Measurements from ENCODE around the gene DDIAS. TPM values are rescaled to one million over a fixed set of nuclear protein-coding genes. Genes with fewer than 3 reads are reported as not detected.
"Not testable (repeated sequence)": the region's sequence is repeated elsewhere in the genome, so short reads cannot be mapped to it uniquely, and the experiment has no call there.

The DDIAS gene
- total RNA-seq, 4 donors from 2014 or later, result 0.91 to 2.4 (median 1.4) TPM

- no peak overlapping the region for H3K4me3 ChIP-seq (ENCODE audit: low read depth, poor library complexity, severe bottlenecking)
- DNase-seq (ENCODE audit: low spot score in 2 of 2), result no peak
- intact Hi-C loops (cut with DNase I; ENCODE audit: low total_unique reads), result no loop called here
- TF ChIP-seq CTCF (IDR thresholded peaks at IDR 0.05), result no peak
- no peak for TF ChIP-seq POLR2A (IDR thresholded peaks at IDR 0.05)
- WGBS, 2 donors, result 89 to 92% methylated on average over 4 of the region's 4 CpGs
Observed at GRCh38 chr11:82967381-82967780, 65.8 kb downstream of the DDIAS start.

- WGBS, 2 donors, result 82 to 84% methylated on average over 4 of the region's 4 CpGs
- H3K4me3 ChIP-seq (ENCODE audit: low read depth, poor library complexity, severe bottlenecking), result no peak overlapping the region
- intact Hi-C loops (cut with DNase I; ENCODE audit: low total_unique reads), result no loop called here
- no peak for DNase-seq (ENCODE audit: low spot score in 2 of 2)
- TF ChIP-seq CTCF (IDR thresholded peaks at IDR 0.05), result no peak
- TF ChIP-seq POLR2A (IDR thresholded peaks at IDR 0.05), result no peak
Observed at GRCh38 chr11:82969811-82970210, 68.3 kb downstream of the DDIAS start.

- intact Hi-C loops (cut with DNase I; ENCODE audit: low total_unique reads); DNase-seq (ENCODE audit: low spot score in 2 of 2); H3K4me3 ChIP-seq (ENCODE audit: low read depth, poor library complexity, severe bottlenecking): not testable (repeated sequence)
- 92 to 94% methylated on average over 47 to 54 of the region's 60 CpGs for WGBS, 2 donors
Observed at GRCh38 chr11:82970507-82971083, 69.1 kb downstream of the DDIAS start.

- 85 to 87% methylated on average over 8 of the region's 8 CpGs for WGBS, 2 donors
- H3K4me3 ChIP-seq (ENCODE audit: low read depth, poor library complexity, severe bottlenecking); DNase-seq (ENCODE audit: low spot score in 2 of 2); intact Hi-C loops (cut with DNase I; ENCODE audit: low total_unique reads): not testable (repeated sequence)
Observed at GRCh38 chr11:82971519-82971946, 70.0 kb downstream of the DDIAS start.

GRCh38 chr11:82972103-82972502, 70.6 kb downstream of the DDIAS start:
- no peak overlapping the region for H3K4me3 ChIP-seq (ENCODE audit: low read depth, poor library complexity, severe bottlenecking)
- DNase-seq (ENCODE audit: low spot score in 2 of 2), result no peak
- intact Hi-C loops (cut with DNase I; ENCODE audit: low total_unique reads), result no loop called here
- TF ChIP-seq CTCF (IDR thresholded peaks at IDR 0.05) (no peak), POLR2A (IDR thresholded peaks at IDR 0.05) (no peak)
- 79 to 93% methylated on average over 1 of the region's 1 CpG for whole genome bisulfite sequencing, 2 donors

GRCh38 chr11:82974135-82974534, 72.6 kb downstream of the DDIAS start:
- DNase-seq (ENCODE audit: low spot score in 2 of 2), result no peak
- H3K4me3 ChIP-seq (ENCODE audit: low read depth, poor library complexity, severe bottlenecking), result no peak overlapping the region
- 86 to 88% methylated on average over 2 of the region's 2 CpGs for WGBS, 2 donors
- intact Hi-C loops (cut with DNase I; ENCODE audit: low total_unique reads), result no loop called here
- TF ChIP-seq CTCF (IDR thresholded peaks at IDR 0.05), result no peak
- no peak for TF ChIP-seq POLR2A (IDR thresholded peaks at IDR 0.05)

- no peak overlapping the region for H3K4me3 ChIP-seq (ENCODE audit: low read depth, poor library complexity, severe bottlenecking)
- DNase-seq (ENCODE audit: low spot score in 2 of 2), result no peak
- WGBS, 2 donors, result 91 to 93% methylated on average over 2 of the region's 2 CpGs
- TF ChIP-seq POLR2A (IDR thresholded peaks at IDR 0.05), result no peak
- TF ChIP-seq CTCF (IDR thresholded peaks at IDR 0.05), result no peak
- intact Hi-C loops (cut with DNase I; ENCODE audit: low total_unique reads), result no loop called here
Observed at GRCh38 chr11:82974851-82975250, 73.3 kb downstream of the DDIAS start.

All from lower leg skin (tissue), 4 donors.